GM19455 (cell line): ENCODE data around the gene DCP1B.

ENCODE experiments used
- ATAC-seq: cut with Tn5 transposase; IDR thresholded peaks from one replicate; pipeline ENCODE4 v1.9.1; 2021; ENCODE audit not compliant: unreplicated experiment

Gene DCP1B

GRCh38 chr12:1935700-1936378 is 68.4 kb downstream of the DCP1B start:
- ATAC-seq, result no peak

GRCh38 chr12:1935242-1935641 is 69.0 kb downstream of the DCP1B start:
- ATAC-seq, result no peak

GRCh38 chr12:1934831-1935230 is 69.4 kb downstream of the DCP1B start:
- no peak for ATAC-seq

DNA sequence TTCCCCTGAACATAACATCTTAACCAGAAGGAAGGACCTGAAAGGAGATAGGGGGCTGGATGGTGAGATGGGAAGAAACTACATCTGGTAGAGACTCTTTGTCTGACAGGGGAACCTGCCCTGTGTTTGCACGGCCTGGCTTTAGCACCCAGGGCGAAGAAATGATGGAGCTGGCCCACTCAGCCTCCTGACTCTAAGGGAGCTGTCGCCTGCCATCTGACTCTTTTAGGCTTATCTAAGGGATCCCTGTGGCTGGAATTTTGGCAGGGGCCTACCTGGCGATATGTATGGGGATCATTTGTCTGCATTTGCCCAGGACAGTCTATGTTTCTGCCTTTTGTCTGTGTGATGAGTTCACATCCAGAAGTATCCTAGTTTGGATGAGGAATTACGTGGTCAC is 70.2 kb downstream of the DCP1B start:
- no peak for ATAC-seq

DNA sequence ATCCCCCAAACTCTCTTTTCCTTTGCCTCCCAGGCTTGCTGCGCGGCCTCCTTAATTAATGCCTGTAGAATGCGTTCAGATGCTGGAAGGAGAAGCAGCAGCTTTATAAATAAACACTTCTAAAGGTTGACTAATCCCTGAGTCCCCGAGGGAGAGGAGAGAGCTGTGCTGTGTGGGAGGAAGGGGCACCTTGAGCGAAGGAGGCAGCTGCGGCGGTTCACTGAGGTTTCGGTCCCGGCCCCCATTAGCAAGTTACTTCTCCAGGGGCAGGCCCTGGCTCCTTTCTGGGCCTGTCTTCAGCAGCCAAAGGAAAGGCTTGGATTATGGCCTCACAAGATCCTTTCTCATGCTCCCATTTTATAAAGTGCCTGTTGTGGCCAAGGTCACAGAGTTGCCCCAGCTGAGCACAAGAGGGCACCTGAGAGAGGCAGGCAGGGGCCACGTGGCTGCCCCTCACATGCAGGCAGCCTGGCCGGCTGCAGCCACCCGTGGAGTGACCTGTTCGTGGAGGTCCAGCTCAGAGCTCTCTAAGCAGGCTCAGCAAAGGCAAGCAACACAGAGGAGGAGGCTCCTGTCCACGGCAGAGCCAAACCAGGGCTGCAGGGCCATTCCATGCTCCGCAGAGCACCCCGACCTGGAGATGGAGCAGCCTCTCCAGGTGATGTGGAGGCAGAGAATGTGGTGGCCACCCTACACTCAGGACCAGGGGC is 70.8 kb downstream of the DCP1B start:
- ATAC-seq, result no peak

GRCh38 chr12:1932264-1932777 is 71.9 kb downstream of the DCP1B start:
- ATAC-seq, result no peak

DNA sequence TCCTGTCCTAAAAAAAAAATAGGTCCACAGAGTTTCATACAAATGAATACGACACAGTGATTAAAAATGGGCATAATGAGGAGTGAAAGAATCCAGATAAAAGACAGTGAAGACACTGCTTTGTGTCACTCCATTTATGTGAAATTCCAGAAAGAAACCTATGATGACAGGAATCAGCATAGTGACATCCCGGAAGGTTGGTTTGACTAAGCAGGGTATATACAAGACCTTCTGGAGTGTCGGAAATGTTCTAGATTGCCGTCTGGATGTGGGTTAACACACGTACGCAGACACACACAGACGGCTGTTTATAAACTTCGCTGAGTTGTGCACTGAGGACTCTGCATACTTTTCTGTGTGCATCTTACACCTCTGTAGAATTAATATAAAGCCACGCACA is 72.6 kb downstream of the DCP1B start:
- no peak for ATAC-seq

DNA sequence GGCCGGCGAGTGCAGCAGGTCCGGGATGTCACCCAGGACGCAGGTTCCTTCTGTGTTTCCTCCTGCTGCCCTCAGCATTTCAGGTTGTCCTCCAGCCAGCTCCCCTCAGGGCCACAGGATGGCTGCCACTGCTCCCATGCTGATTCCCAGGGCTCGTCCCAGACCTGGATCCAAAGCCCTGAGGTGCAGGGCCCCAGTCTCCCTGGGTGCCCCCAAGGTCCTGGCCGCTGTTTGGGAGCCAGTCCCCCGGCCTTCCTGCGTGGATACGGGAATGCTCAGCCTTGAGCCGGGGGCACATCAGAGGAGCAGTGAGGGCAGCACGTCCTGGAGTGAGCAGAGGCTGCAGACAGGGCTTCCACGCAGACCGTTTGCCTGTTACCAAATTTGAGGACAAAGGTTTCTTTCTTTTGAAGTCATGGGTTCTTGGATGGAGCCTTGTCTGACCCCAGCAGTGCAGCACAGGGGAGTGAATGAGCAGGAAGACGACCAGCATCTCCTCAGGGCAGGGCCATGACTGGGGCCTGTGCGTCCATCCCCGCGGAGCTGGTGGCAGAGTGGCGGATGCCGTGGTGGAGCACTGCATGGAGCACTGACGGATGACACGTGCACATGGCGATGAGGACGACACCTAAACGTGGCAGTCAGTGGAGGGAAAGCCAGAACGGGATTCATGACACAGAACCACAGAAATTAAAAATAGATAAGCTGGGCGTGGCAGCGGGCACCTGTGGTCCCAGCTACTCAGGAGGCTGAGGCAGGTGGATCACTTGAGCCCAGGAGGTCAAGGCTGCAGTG is 73.3 kb downstream of the DCP1B start:
- ATAC-seq, result no peak

GRCh38 chr12:1929985-1930802 is 74.1 kb downstream of the DCP1B start:
- ATAC-seq, result no peak

GRCh38 chr12:1929241-1929984 is 74.8 kb downstream of the DCP1B start:
- no peak for ATAC-seq

DNA sequence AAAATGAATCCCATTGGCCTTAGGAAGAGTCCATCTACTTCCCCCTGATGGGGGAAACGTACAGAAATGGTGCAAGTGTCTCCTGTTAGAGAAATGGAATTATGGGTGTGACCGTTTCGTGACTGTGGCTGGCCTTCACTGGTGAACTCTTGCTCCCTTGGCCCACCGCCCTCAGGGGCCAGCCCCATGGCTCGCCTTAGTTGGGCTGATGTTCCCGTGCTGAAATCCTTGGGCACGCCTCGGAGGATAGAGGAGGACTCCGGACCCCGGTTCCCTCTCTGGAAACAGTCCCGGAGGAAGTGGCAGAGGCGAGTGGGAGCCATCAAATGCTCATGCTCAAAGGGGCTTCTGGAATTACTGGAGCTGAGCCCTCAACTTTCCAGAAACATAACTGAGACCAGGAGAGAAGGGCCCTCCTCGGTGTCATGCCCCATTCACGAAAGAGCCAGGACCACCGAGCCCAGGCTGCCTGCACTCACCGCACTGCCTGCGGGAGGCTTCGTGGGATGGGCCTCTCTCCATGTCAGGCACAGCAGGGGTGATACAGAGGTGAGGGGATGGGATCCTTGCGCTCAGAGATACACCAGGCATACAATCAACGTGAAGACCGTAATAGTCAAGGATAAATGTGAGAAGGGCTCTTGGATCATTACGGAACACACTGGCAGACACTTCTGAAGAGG is 75.7 kb downstream of the DCP1B start:
- ATAC-seq, result no peak

DNA sequence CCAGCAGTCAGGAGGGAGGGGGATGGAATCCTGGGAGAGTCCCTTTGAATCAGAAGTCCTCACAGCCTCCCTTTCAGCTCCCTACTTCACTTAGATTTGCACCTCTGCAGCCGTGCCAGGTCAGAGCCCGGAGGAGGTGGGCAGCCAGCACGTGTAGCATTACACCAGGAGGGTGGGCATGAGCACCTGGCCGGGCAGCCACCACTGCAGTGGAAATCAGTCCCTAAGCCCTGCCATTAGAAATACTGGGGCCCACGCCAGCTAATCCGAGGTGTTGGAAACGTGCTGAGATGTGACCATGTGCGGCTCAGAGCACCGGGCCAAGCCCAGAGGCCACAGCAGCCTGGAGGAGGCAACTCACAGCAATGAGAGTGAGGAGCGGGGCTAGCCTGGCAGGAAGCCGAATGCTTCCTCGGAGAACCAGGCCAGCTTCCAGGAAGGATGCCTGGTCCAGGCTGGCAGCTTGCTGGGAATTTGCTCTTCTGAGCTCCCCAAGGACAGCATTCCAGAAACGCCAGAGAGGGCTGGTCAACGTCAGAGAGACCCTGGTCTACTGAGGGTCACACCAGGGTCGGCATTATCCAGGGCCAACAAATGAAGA is 76.4 kb downstream of the DCP1B start:
- no peak for ATAC-seq

- ATAC-seq, result no peak
Observed at GRCh38 chr12:1927051-1927680, 77.1 kb downstream of the DCP1B start.

- no peak for ATAC-seq
Observed at GRCh38 chr12:1926251-1926657, 78.0 kb downstream of the DCP1B start.

DNA sequence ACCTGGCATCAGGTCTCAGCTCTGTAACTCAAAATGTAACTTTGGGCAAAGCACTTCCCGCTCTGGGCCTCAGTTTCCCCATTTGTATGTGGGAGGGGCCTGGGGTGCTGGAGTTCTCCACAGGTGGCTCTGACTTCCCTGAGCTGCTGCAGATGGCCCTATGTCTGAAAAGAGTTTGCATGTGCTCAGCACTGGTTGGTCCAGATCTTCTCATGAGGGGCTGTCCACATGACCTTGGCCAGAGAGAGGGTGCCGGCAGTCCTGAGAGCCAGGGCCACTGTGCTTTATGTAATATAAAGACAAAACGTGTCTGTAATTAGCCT is 78.6 kb downstream of the DCP1B start:
- no peak for ATAC-seq

DNA sequence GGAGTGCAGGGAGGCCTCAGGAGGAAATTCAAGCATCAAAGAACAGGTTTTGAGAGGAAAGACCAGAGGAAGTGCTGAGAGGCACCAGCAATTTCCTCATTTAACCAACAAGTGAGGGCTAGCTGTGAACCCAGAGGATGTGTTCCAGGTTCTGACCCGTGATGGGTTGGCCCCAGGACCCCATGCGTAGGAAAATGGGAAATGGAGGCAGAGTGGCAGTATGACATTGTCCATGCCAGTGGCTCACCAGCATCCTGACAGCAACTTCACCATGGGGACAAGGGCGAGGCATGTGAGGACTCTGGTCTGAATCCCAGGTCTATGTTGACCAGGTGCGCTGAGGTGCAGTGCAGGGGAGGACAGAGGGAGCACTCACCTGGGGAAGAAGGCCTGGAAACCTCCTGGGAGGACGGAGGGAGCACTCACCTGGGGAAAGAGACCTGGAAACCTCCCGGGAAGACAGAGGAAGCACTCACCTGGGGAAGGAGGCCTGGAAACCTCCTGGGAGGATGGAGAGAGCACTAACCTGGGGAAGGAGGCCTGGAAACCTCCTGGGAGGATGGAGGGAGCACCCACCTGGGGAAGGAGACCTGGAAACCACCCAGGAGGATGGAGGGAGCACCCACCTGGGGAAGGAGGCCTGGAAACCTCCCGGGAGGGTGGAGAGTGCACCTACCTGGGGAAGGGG is 79.1 kb downstream of the DCP1B start:
- ATAC-seq, result no peak

- ATAC-seq, result no peak
Observed at GRCh38 chr12:1922985-1923384, 81.3 kb downstream of the DCP1B start.

- ATAC-seq, result no peak
Observed at GRCh38 chr12:1922075-1922709, 82.1 kb downstream of the DCP1B start.
